GM10248 (cell line): Measurements from ENCODE around the gene PTPRN2.

Experiments
- CTCF ChIA-PET: fragments of 300-600 bp; sonication (Branson Sonifier 250); formaldehyde crosslinking; extraction: SDS; loops from one replicate; lab custom pipeline; 2021; ENCODE audit warnings: antibody characterized with exemption; lab: Yijun Ruan, JAX
- POLR2A ChIA-PET: fragments of 350-650 bp; sonication (Branson Sonifier 250); formaldehyde crosslinking; extraction: SDS; loops from one replicate; lab custom pipeline; 2020; ENCODE audit warnings: antibody characterized with exemption; lab: Yijun Ruan, JAX
- DNase-seq: peaks from one replicate; pipeline ENCODE4 v3.0.0; 2012; ENCODE audit errors: extremely low spot score
- CTCF ChIP-seq: IDR thresholded peaks from 2 replicates; pipeline ENCODE4 v1.5.1; 2012; ENCODE audit warnings: mild to moderate bottlenecking, low read depth; ENCODE audit errors: extremely low read depth, missing control alignments, control extremely low read depth

PTPRN2 gene

DNA sequence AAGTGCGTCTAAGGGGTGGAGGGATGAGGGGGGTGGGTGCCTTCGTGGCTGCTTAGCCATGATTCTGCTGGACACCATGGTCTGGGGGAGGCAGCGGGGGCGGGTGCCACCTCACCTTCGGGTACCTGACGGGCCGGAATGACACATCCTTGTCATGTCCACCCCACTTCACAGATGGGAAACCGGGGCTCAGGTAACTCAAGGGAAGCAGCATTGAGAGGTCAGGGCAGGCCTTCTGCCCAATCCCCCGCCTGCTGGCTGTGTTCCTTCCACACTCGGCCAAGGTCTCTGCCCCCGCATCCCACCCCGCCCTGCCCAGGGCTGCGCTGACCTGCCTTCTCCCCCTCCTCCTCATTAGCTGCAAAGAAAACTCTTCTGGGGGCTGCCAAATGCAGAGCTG is 598.0 kb downstream of the PTPRN2 start:
- TF ChIP-seq CTCF, result no peak
- DNase-seq, result no peak
- POLR2A ChIA-PET, result no interaction called here
- CTCF ChIA-PET, result no interaction called here

DNA sequence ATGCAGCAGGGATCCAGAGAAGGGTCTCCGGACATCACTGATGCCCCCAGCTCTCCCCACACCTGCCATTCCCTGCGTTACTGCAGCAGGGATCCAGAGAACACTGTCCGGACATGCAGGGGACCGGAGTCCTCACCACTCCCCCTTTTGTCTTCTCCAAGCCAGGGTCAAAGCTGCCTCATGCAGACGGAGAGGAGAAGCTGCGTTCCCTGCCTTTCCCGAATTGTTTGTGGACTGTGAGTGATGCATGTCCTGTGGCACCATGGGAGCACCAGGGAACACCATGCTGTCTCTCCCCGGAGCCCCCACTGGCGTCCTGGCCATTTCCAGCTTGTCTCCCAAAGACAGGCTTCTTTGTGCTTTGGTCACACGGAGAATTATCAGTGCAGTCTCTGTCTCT is 599.7 kb downstream of the PTPRN2 start:
- no peak for DNase-seq
- no peak for TF ChIP-seq CTCF
- ChIA-PET CTCF (no interaction called here), POLR2A (no interaction called here)

- CTCF ChIA-PET, result no interaction called here
- TF ChIP-seq CTCF, result no peak
- DNase-seq, result no peak
- POLR2A ChIA-PET, result no interaction called here
Observed at GRCh38 chr7:157986051-157986450, 601.6 kb downstream of the PTPRN2 start.

DNA sequence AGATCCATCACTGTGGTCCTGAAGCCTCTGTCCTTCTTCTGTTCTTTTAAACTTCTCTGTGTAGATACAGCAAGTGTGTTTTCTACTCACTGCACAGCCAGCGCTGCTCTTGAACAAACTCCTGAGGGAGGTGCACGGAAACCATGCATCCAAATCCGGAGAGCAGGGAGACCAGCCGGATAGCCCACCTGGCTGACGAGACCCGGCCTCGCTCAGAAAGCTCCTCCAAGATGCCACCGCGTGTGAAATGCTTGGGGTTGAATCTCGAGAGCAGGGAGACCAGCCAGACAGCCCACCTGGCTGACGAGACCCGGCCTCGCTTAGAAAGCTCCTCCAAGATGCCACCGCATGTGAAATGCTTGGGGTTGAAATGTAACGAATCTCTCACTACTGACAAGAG is 602.0 kb downstream of the PTPRN2 start:
- DNase-seq, result no peak
- POLR2A ChIA-PET, result no interaction called here
- no peak for TF ChIP-seq CTCF
- CTCF ChIA-PET, result no interaction called here

GRCh38 chr7:157984423-157985163 is 603.0 kb downstream of the PTPRN2 start:
- CTCF ChIA-PET, result no interaction called here

More at GRCh38 chr7:157984423-157985163, 603.0 kb downstream of the PTPRN2 start:
- POLR2A ChIA-PET, result no interaction called here
- DNase-seq, result no peak
- no peak for TF ChIP-seq CTCF
